ENCODE data around the gene LPP.
"Not testable (repeated sequence)": the region's sequence is repeated elsewhere in the genome, so short reads cannot be mapped to it uniquely, and the experiment has no call there.

Gene LPP

GRCh38 chr3:188691665-188692064, 537.7 kb downstream of the LPP start:
- no peak for DNase-seq

DNA sequence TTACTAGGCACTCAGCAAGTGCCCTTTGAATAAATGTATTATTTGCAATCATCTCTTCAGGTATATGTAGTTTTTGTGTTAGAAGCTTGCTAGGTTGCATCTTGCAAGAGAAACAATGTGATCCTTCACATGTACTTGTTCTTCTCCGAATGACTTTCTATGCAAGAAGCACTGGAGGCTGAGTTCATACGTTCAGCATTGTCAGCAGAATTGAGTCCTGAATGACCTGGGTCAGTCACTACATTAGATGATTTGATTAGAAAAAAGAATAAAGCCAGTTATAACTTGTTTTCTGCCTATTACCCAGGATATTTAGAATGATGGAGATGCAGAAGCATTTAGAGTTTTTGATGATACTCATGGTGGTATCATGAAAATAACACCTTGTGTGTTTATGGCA, 538.7 kb downstream of the LPP start:
- DNase-seq: no peak

DNA sequence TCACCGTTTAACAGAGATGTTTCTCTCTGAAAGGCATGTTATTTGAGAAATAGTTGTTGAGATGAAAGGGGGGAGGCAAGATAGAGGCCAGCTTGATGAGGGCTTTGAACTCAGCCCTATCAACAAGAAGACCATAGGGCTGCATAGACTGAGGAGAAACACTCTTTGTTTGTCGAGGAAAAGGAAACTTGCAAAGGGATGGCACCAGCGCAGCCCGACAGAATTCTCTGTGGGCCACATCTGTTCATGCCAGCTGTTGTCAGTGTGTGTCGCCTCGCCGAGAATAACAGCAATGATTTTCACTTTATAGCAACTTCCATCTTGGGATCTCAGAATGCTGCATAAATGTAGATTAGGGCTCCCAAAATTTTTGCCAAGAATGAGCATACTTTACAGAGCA, 539.5 kb downstream of the LPP start:
- DNase-seq: no peak

DNA sequence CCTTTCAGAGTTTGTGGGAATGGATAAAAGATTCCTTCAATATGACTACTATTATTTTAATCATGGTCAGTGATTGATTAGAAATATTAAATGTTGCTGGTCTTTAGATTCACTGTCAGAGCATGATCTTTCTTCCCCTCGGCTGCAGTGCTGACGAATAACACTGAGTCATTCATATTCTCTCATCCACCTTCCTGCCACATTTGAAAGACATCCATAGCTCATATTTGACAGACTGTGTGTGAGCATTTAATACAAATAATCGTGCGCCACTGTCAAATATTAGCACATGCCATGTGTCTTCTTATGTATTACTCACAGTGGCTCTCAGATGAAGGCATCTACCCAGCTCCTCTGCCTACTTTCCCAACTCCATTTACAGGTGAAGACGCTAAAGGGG, 541.3 kb downstream of the LPP start:
- no peak for DNase-seq

DNA sequence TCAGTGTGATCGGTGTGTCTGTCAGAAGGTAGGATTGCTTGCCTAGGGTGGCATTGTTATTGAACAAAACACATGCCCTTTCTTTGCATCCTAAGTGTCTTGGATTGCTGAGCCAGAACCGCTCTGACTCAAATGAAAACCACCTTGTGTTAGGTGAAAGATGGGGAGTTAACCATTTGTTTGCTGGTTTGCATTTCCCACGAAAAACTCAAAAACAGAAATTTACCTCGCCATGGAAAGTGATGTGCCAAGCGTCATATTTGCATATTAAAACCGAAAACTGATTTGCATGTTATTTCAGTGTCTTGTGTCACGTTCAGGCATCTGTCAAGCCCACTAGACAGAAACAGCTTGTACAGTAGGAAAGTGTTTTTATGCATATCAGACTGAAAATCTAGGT, 543.2 kb downstream of the LPP start:
- no peak for DNase-seq

GRCh38 chr3:188698436-188698835, 544.5 kb downstream of the LPP start:
- no peak for DNase-seq

- DNase-seq: no peak
Measured at GRCh38 chr3:188700501-188700900, 546.5 kb downstream of the LPP start.

DNA sequence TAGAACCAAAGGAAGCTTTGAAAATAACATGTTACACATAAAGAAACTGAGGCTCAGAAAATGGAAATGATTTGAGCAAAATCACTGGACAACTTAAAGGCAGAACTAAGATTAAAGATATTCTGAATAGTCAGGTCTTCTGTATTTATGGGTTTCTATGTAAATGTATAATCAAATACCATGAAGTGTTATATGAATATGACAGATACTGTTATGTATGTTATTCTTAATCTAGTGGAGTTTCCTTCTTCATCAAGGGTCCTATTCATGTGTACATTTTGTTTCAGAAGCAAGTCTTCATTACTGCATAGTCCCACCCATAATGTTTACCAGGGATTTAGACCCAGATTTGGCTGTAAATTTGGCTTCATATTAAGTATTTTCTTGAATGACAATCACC, 547.0 kb downstream of the LPP start:
- DNase-seq: no peak

DNA sequence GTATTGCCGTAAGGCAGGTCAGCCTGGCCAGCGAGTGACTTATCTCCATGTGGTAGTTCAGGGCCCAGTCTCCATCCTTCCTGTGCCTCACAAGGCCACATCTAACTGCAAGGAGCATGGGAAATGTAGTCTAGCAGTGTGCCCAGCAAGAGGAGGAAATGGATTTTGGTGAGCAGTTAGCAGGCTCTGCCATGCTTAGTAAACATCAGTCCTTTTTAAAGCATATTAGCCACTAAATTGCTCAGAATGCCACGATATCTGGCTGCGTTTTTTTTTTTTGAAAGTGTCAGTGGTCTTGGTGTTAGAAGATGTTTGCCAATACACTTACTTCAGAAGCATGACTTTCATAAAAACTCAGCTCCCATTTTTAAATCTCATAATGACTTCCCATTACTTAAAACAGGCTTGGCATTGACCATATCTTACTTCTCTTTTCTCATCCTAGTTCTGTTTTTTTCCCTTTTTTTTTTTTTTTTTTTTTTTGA, 547.6 kb downstream of the LPP start:
- DNase-seq: no peak

- DNase-seq: not testable (repeated sequence)
Measured at GRCh38 chr3:188702028-188702427, 548.1 kb downstream of the LPP start.

DNA sequence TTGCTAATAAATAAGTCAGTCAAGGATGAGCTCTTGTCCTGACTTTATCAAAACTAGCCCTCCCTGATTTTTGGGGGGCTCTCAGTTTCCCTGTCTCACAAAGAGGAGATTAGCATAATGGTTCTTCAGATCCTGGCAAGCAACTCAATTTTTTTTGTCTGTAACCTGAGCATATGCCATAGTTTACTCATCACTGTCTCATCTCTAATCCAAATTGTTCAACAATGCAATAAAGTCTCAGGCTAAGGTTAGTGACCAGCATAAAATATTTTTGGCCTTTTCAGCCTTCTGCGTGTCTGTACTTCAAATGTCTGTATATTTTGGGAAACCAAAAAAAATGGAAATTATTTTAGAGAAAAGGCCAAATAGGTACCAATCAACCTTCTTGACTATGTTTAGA, 552.2 kb downstream of the LPP start:
- no peak for DNase-seq

DNA sequence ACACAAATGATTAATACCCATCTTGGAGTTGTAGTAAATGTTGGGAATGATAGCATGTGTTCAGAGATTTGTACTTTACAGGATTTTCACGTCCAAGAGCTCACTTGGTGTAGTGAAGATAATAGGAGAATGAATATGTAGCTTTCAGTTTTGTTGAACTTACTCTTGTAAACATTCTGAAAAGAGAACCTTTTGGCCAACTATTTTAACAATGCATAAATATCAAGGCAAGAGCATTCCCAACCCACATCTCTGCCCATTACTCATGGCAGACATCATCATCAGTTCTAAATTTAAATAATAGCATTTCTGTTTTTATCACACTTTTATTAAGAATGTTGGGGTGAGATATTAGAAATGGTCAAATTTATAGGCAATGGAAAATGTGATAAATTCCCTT, 552.6 kb downstream of the LPP start:
- no peak for DNase-seq

GRCh38 chr3:188707381-188708288, 553.7 kb downstream of the LPP start:
- DNase-seq: no peak

DNA sequence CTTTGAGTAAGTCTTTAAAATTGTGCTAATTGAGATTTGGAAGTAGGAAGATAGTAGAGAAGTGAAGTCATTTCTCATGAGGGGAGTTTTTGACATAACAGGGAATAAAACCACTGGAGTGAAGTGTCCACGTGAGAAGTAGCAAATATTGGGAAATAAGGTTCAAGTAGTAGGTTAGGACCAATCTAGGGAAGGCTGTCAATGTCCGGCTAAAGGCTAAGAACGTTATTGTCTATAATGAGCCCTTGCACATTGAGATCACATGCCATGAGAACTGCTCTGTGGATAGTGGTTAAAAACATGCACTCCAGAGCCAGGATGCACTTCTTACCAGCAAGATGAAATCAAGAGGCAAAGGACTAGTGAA, 557.9 kb downstream of the LPP start:
- DNase-seq: no peak

DNA sequence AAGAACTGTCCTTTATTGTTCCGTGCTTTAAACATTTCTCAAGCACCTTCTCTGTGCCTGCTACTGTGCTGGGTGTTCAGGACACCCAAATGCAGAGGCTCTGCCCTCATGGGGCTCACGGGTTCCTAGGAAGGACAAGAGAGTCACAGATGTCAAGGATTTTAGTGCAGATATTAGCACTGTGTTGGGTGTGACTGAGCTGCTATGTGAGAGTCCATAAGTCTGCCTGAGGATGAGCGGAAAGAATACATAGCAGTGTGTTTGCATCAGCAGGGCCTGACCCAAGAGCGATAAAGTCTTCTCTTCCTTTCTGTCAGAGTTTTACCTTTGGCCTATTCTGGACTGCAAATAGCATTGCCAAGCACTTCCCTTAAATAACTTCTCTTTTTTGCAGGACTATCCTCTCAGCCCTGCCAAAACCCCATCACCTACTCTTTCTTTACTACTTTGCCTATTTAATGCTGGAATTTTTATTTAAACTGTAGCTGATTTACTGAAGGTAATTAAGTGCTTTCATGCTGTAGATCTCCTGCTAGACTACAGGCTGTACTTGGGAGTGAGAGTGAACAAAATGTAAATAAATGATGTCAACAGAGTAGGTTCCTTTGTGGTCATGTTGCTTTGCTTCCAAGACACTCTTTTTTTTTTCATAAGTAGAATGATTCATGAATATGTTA, 558.4 kb downstream of the LPP start:
- no peak for DNase-seq

DNA sequence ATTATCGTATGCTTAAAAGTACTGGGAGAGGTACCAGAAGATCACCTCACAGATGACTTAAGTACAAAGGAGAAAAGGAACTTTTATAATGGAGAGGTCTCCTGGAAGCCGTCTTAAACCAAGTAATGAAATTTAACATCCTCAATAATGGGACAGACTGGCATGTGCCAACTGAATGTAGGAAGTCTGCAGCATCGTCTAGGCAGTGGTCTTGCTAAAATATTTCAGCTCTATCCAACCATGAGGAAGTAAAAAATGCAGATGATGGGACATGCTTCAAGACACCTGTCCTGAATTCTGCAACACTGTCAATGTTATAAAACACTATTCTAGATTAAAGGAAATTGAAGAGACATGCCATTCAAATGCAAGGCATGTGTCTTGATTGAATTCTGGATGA, 559.0 kb downstream of the LPP start:
- no peak for DNase-seq

GRCh38 chr3:188719545-188719944, 565.6 kb downstream of the LPP start:
- DNase-seq: no peak

- no peak for DNase-seq
Measured at GRCh38 chr3:188720215-188720614, 566.3 kb downstream of the LPP start.

- DNase-seq: no peak
Measured at GRCh38 chr3:188720636-188721035, 566.7 kb downstream of the LPP start.

DNA sequence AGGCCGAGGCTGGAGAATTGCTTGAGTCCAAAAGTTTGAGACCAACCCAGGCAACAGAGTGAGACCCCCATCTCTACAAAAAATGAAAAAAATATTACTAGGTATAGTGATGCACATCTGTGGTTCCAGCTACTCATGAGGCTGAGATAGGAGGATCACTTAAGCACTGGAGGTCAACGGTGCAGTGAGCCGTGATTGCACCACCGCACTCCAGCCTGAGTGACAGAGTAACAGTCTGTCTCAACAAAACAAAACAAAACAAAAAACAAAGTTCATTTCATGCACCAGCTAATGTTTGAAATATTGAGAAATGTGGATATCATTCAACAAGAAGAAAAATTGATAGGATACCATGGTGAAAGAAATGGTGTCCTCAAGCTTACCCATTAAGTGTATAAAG, 567.4 kb downstream of the LPP start:
- no peak for DNase-seq

GRCh38 chr3:188721990-188722389, 568.0 kb downstream of the LPP start:
- no peak for DNase-seq

GRCh38 chr3:188722963-188723362, 569.0 kb downstream of the LPP start:
- no peak for DNase-seq

DNA sequence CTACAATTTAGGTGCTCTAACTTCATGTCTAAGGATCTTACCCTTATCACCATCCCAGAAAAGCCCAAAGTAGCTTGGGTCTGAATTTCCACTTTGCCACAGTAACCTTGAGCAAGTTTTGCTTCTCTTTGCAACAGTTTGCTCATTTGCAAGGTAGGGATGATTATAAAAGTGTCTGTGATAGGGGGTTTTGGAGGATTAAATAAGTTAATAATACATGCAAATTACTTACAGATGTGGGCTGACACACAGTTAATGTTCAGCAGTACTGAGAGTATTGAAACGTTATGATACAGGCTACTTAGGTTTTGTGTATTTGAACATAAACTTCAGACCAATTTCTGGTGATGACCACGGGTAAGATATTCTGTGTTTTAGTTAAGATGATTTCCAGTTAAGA, 573.1 kb downstream of the LPP start:
- no peak for DNase-seq

DNA sequence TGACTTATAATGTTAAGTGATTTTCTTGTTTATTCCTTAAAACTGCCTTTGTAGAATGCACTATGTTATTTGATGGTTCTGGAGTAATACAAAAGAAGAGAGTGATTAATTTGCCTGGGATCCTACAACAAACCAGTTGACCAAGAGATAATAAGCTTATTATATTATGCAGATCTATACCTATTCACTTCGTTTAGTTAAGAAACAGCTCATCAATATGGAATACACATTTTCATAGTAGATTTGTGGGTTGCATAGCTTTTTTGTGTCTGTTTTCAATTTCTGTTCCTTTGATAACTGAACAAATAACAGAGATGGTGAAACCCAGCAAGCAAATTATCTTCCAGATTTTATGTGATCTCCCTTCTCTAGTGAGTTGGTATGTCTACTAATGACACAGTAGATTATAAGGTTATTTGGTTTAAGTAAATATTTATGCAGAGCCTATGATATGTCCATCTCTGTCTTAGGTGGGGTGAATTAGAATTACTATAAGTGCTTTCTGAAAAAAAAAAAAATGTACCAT, 574.5 kb downstream of the LPP start:
- DNase-seq: no peak

Data from SW 1271 (cell line).